ENCODE measurements around the gene SFT2D1.

The SFT2D1 gene

GRCh38 chr6:166331503-166332415, 10.6 kb downstream of the SFT2D1 start:
- no peak for DNase-seq

- DNase-seq = no peak
Observed at GRCh38 chr6:166330612-166331011, 11.7 kb downstream of the SFT2D1 start.

GRCh38 chr6:166325383-166326042, 16.8 kb downstream of the SFT2D1 start:
- no peak for DNase-seq

- no peak for DNase-seq
Observed at GRCh38 chr6:166323395-166323794, 18.9 kb downstream of the SFT2D1 start.

- no peak for DNase-seq
Observed at GRCh38 chr6:166318649-166319600, 23.4 kb downstream of the SFT2D1 start.

- DNase-seq = no peak
Observed at GRCh38 chr6:166318227-166318626, 24.1 kb downstream of the SFT2D1 start.

- DNase-seq = no peak
Observed at GRCh38 chr6:166317261-166318212, 24.8 kb downstream of the SFT2D1 start.

GRCh38 chr6:166315436-166315835, 26.9 kb downstream of the SFT2D1 start:
- no peak for DNase-seq

GRCh38 chr6:166314454-166314853, 27.9 kb downstream of the SFT2D1 start:
- DNase-seq = no peak

GRCh38 chr6:166313255-166314070, 28.9 kb downstream of the SFT2D1 start:
- DNase-seq = no peak

- DNase-seq = no peak
Observed at GRCh38 chr6:166312832-166313231, 29.5 kb downstream of the SFT2D1 start.

- DNase-seq = no peak
Observed at GRCh38 chr6:166310634-166311033, 31.7 kb downstream of the SFT2D1 start.

GRCh38 chr6:166309977-166310376, 32.4 kb downstream of the SFT2D1 start:
- no peak for DNase-seq

GRCh38 chr6:166308769-166309589, 33.4 kb downstream of the SFT2D1 start:
- no peak for DNase-seq

GRCh38 chr6:166308033-166308768, 34.1 kb downstream of the SFT2D1 start, which contains the start of gene PRR18:
Gene PRR18 (minus strand): TSS chr6:166308392. CDS start chr6:166308142, 250 bp downstream.
- no peak for DNase-seq

- no peak for DNase-seq
Observed at GRCh38 chr6:166307082-166308032, 35.0 kb downstream of the SFT2D1 start.

GRCh38 chr6:166306378-166307081, 35.8 kb downstream of the SFT2D1 start:
- no peak for DNase-seq

Measured in activated gamma-delta T cell (primary cell).